GM21737 (cell line): ENCODE measurements around the gene PGM2.
"Not testable (repeated sequence)": the region's sequence is repeated elsewhere in the genome, so short reads cannot be mapped to it uniquely, and the experiment has no call there.

ENCODE experiments used
- ATAC-seq: cut with Tn5 transposase; IDR thresholded peaks from one replicate; pipeline ENCODE4 v1.9.1; 2021; ENCODE audit warnings: mild to moderate bottlenecking, moderate library complexity; ENCODE audit not compliant: unreplicated experiment

The PGM2 gene

DNA sequence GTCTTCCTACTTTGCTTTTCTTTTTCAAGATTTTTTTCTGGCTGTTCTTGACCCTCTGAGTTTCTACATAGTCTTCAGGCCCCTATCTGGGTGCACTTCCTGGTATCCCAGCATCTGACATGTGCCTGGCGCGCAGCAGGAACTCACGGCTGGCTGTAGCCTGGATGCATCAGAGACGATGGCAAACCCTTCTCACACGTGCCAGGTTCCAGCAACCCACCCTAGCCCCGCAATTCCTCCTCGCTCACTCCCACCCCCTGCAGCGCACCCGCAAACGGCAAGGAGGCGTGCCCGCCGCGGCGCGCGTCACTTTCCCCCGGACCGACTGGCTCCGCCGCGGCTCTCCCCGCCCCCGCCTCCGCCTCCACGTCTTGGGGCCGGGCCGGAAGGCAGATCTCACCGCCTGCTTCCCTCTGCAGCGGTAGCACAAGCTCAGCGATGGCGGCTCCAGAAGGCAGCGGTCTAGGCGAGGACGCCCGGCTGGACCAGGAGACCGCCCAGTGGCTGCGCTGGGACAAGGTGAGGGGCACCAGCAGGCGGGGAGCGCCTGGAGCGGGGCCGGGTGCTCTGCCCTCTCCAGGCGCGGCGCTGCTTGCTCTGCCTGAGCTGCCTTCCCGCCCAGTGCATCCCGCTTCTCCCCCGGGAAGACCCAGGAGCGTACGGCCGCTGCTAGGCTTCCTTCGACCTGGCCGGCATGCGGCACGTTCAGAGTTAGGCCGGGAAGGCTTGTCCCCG, at the start of gene PGM2:
PGM2 (plus strand) TSS at position 392 of the 735 bp plus-strand sequence; CDS start at position 439, 47 bp downstream.
- ATAC-seq = peak; percentile 97

DNA sequence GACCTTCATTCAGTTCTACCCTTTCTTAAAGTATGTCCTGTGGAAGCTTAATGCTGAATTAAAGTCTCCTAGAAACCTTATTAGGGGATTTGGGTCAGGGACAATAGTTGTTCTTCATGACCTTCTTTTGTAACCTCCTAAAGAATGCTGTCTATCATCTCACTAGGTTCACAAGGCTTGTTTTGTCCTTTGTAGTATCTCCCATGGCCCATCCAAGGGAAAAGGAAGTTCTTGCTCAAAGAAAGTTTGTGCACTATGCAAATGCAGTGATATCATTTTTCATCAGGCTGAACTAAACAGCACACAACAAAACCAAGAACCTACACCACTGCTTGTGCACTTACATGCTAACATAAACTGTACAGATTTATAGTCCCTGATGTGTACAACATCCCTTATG, 46.6 kb upstream of the PGM2 start:
- no peak for ATAC-seq

DNA sequence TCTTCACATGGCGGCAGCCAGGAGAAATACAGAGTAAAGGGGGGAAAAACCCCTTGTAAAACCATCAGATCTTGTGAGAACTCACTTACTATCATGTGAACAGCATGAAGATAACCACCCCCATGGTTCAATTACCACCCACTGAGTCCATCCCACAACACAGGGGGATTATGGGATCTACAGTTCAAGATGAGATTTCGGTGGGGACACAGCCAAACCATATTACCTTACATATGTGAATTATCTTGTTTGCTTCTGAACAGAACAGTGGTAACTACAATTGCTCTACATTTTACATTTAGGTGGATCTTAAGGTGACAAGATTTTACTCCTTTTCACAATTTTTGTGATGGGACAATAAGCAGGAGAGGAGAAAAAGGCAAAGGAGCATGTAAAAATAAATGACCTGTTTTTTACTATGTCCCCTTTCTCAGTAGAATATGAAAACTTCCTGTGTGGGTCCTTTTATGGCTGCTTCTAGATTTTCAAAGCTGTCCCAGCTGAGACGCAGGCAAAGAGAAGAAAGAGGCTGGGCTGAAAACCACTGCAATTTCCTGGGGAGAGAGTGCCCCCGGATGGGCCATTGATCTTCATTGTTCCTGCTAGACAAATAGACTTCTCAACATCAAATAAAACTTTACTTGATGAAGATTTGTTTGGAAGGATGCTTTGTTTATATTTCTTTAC, 45.9 kb upstream of the PGM2 start:
- ATAC-seq = no peak

DNA sequence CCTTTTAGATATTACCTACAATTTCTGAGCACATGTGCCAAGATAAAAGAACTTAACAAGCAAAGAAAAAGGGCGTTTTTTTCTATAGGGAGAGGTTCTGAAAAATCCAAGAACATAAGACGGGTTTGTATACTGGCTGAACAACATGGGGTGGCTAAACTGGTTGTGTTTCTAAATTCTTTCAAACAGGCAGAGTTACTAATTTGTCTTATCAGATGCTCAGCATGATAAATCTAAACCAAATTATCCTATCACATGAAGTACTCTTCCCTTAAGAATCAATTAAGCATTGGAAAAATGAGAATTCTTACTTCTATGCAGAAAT, 45.4 kb upstream of the PGM2 start:
- ATAC-seq = no peak

DNA sequence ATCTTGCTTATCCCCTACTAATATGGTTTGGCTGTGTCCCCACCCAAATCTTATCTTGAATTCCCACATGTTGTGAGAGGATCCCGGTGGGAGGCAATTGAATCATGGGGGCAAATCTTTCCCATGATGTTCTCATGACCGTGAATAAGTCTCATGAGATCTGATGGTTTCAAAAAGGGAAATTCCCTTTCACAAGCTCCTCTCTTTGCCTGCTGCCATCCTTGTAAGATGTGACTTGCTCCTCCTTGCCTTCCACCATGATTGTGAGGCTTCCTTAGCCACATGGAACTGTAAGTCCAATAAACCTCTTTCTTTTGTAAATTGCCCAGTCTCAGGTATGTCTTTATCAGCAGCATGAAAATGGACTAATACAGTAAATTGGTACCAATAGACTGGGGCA, 40.2 kb upstream of the PGM2 start:
- ATAC-seq = not testable (repeated sequence)

DNA sequence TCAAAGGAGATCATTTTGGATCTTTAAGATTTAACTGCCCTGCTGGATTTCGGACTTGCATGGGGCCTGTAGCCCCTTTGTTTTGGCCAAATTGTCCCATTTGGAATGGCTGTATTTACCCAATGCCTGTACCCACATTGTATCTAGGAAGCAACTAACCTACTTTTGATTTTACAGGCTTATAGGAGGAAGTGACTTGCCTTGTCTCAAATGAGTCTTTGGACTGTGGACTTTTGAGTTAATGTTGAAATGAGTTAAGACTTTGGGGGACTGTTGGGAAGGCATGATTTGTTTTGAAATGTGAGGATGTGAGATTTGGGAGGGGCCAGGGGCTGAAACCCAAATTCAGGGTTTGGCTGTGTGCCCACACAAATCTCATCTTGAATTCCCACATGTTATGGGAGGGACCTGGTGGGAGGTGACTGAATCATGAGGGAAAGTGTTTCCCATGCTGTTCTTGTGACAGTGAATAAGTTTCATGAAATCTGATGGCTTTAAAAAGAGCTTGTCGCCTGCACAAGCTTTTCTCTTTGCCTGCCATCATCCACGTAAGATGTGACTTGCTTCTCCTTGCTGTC, 38.5 kb upstream of the PGM2 start:
- not testable (repeated sequence) for ATAC-seq

DNA sequence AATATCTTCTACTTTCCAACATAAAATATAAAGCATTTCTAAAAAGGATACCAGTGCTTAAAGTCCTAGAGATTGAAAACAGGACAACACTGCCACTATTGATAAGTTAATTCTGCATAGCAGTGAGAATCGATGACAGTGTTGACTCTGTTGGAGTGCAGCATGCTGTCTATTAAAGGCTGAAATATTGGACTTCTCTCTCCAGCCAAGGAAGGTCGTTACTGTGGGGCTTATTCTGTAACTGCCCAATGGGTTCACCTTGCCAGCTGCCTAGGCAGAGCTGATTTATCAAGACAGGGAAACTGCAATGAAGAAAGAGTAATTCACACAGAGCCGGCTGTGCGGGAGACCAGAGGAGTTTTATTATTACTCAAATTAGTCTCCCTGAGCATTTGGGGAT, 37.7 kb upstream of the PGM2 start:
- ATAC-seq = no peak

DNA sequence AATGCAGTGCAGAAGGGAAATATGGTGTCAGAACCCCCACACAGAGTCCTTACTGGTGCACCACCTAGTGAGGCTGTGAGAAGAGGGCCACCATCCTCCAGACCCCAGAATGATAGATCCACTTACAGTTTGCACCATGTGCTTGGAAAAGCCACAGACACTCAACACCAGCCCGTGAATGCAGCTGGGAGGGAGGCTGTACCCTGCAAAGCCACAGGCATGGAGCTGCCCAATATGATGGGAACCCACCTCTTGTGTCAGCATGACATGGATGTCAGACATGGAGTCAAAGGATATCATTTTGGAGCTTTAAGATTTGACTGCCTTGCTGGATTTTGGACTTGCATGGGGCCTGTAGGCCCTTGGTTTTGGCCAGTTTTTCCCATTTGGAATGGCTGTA, 34.2 kb upstream of the PGM2 start:
- no peak for ATAC-seq

DNA sequence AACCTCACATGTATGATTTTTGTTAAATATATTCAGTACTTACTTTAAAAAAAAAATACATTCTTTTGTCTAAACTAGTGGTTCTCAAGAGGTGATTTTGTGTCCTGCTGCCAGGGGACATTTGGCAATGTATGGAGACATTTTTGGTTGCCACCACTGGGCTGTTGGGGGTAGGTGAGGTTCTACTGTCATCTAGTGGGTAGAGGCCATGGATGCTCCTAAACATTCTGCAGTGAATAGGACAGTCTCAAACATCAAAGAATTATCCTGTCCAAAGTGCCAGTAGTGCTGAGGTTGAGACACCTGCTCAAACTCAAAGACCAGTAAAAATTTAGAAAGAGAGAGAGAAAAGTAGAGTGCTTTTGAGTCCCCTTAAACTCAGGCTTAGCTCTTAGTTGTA, 32.9 kb upstream of the PGM2 start:
- ATAC-seq = no peak

DNA sequence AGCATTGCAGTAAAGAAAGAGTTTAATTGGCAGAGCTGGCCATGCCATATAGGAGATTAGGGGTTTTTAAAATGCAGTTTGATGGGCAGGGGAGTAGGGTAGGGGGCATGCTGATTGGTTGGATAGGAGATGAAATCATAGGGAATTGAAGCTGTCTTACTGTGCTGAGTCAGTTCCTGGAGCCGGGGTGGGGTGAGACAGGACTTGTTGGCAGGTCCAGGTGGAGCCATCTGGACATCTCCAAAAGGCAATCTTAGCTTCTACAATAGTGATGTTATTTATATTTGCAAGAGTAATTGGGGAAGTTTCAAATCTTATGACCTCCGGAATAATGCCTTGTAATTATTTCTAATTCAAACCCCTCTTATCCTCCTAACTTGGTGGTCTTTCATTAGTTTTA, 32.4 kb upstream of the PGM2 start:
- ATAC-seq = no peak

DNA sequence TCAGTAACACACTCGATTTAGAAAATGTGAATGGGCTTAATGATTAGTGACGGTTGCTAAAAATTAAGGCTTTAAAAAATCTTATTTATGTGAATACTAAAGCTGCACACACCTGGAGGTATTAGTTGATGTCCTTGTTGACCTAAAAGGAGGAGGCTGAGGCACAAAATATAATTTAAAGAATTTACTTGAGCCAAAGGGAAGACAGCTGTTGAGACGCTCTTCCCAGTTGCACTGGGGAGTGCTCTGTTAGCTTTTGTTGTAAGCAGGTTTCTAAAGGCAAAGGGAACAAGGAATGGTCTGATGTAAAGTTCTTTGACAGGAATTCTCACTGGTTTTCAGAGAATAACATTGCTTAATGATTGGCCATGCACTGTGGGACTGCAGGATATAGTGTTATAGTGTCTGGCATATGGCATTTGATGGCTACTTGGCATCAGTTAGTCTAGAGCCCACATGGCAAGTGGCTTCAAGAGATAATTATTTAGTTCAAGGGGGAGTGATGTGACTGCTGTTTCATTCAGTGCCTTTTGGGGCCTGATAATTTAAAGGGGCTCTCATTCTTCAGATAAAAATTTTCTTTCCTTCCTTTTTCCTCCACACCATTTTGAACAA, 30.8 kb upstream of the PGM2 start:
- ATAC-seq = no peak

DNA sequence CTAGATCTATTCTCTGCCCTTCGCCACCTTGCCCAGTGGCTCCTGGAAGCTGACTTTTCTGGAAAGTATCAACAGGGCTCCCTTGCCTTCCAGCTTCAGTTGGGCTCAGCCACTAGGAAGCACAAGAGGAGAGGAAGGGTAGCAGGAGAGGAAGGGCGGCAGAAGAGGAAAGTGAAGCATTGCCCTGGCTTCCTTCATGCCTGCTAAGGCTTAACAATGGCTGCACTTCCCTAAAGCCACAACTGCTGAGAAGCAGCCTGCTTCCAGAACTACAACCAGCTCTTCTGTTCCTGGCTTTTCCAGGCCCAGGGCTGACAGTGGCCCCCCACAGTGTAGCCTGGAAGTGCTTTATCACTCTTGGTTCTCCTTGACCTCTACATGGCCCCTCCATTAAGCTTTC, 29.1 kb upstream of the PGM2 start:
- no peak for ATAC-seq

DNA sequence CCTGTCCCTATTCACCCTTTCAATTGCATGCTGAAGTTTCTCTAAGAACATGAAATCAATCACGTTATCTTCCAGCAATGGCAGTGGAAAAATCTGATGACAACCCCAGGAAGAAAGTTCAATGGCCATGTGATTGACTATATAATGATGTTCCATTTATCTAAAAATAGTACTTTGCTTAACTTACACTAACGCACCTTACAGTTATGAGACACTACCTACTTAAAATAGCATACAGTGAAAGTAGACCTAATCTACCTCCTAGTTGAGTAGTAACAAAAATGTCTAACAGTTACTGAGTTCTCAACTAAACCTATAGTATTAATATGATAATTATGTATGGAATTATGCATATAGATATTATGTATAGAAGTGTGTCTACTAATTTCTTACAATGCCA, 28.6 kb upstream of the PGM2 start:
- no peak for ATAC-seq

DNA sequence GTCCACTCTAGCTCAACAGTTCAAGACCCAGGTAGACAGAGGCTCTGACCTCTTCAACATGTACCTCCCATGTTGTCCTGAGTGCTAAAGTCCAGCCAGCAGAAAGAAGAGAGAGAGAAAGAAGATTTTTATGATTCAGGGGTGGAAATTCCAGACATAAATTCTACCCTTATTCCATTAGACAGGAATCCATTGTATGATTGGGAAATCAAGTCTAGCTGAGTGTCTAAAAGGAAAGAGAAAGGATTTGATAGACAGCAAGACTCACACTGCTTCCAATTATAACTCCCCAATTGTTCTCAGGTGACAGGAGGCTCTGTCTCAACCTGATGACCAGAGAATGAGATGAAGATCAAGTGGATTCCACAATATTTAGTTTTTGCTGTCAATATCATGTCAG, 27.9 kb upstream of the PGM2 start:
- ATAC-seq = no peak

DNA sequence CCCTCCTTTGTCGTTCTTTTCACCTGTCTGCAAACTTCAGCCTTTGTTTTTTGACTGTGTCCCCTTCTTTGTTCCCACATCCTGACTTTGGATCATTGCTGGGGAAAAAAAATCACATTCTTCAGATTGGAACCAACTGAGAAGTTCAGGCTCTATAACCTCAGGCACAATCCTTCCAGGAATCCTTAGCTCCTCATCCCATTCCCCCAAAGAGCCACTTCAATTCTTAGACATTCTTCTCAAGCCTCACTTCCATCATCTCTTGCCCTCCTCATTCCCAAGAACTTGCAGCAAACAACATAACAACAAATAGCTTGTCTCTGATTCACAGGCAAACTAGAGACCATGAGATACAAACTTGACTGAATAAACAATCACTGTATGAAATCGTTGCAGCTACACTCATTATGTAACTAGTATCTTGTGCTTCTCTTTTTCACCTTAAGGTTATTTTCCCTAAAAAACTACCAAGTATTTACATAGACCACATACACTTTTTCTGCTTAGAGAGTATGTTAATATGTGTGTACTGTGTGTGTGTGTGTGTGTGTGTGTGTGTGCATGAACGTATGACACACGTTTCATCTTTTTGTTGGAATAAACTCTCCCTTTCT, 26.4 kb upstream of the PGM2 start:
- ATAC-seq = no peak

DNA sequence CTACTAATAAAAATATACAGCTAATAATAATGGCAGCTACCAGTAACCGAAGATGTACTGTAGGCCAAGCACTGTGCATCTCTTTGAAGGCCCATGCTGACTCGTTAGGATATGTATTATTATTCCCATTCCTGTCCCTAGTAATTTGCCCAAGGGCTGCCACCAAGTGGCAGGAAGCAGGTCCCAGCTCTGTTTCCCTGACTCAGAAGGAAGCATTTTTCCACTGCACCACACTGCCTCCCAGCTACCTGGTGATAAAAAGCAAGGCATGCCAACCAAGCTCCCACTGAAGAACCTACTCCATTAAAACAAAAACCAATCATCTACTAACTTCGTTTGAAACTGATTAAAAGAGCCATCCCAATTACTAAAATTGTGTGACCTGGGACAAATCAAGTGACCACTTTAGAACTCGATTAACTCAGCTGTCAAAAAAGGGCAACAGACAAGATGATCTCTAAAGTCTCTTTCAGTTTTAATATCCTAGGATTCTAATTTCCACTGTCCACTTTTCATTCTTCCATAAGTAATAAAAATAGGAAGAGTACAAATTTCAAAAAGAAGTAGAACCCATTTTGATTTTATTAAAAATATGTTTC, 24.3 kb upstream of the PGM2 start:
- ATAC-seq = no peak

DNA sequence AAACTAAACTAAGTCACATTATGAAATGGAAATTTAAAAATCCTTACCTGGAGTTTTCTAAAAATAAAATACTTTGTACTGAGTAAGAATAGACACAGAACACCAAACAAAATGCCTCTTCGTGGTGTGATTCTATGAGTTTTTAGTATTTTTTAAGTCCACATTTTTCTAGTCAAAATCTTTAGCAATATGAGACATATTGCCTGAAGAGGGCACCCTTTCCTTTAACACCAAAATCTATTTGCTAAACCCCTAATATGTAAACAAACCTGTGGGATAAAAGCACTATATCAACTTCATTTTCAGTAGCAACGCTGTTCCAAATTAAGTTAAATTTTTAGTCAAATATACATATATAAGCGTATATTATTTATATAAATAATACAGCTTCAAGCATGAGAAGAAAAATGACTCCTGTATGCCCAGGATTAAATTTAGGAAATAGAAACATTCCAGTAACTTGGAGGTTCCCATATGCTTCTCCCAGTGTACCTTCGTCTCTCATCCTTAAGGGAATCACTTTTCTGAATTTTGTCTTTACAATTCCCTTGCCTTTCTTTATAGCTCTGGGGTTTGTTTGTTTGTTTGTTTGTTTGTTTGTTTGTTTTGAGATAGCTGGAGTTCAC, 23.0 kb upstream of the PGM2 start:
- ATAC-seq = no peak

DNA sequence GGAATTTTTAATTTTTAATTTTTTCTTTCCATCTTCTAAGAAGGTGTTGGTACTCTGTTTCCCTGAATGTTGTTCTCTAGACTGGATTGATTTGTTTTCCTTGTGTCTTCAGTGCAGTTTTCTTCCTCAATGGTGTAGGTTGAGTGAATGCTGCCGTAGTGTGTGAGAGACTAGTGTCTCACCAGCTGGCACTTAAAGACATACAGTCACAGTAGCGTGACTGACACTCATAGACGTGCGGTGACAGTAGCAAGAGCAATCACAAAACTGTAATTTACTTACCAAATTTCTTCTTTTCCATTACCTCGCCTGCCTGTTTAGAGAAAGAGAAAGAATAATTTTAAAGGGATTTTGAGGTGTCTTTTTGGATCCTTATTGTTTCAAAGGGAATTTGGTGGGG, 21.4 kb upstream of the PGM2 start:
- ATAC-seq = no peak

DNA sequence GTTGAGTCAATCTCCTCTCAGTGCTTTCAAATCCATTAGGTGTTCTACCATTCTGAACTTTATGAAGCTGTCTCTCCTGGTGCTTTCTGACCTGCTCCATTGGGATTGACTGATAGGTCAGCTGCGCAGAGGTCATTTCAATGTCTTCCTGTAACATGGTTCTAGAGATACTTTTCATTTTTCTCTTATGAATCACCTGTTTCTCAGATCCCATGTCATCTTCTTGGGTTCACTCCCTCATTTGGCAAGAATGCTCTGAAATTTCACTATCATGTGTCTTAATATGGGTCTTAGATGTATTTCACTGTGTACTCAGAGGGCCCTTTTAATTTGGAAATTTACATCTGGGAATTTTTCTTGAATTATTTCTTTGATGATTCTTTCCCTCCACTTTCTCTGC, 13.8 kb upstream of the PGM2 start:
- no peak for ATAC-seq

DNA sequence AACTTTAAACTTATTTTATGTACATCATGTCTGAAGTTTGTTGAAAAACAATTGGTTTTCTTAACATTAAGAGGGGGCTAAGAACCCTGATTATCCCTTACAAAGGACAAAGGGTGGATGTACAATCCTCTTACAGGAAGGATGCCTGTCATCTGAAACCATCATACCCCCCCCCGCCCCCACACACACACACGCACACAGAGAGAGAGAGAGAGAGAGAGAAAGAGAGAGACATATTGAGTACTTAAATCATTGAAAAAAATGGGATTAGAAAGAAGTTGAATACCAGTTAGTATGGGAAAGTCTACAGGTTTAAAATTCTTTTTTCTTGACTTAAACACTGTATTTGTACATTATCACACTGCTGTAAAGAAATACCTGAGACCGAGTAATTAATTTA, 10.9 kb upstream of the PGM2 start:
- no peak for ATAC-seq

DNA sequence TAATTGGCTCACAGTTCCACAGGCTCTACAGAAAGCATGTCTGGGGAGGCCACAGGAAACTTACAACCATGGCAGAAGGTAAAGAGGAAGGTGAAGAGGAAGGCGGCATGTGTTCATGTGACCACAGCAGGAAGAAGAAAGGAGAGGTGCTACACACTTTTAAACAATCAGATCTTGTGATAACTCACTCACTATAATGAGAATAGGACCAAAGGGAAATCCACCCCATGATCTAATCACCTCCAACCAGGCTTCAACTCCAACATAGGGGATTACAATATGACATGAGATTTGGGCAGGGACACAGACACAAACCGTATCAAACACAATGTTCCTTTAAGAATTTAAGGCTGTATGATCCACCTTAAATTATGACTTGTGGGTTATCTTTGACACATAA, 10.5 kb upstream of the PGM2 start:
- ATAC-seq = no peak
